AG04450 (cell line): Measurements from ENCODE around the gene RNF208. TPM values are rescaled to one million over a fixed set of nuclear protein-coding genes. Genes with fewer than 3 reads are reported as not detected.

ENCODE experiments used
- CTCF ChIA-PET: fragments of 300-600, 350-600 bp; formaldehyde crosslinking; extraction: SDS; loops from one replicate; lab custom pipeline; 2022; ENCODE audit warnings: antibody characterized with exemption, inconsistent platforms; lab: Charles Lee
- POLR2A ChIA-PET: fragments of 350-600 bp; formaldehyde crosslinking; extraction: SDS; loops from one replicate; lab custom pipeline; 2021; ENCODE audit warnings: antibody characterized with exemption, inconsistent platforms; lab: Yijun Ruan, JAX
- DNase-seq: peaks from one replicate; pipeline ENCODE4 v3.0.0-alpha.2; 2011; ENCODE audit warnings: low read depth, low spot score
- H3K27ac ChIP-seq: one replicate; pipeline ENCODE4 v1.5.1; 2012; ENCODE audit warnings: low read depth, low read length, control low read depth
- H3K27me3 ChIP-seq: one replicate; pipeline ENCODE4 v1.6.0; 2012; ENCODE audit warnings: low read length; ENCODE audit not compliant: control insufficient read depth, insufficient read depth
- H3K4me3 ChIP-seq: 2 replicates; pipeline ENCODE4 v1.5.1; 2011; ENCODE audit warnings: mild to moderate bottlenecking, low read depth, low read length, control low read depth
- H3K9me3 ChIP-seq: 2 replicates; pipeline ENCODE4 v1.5.1; 2012; ENCODE audit warnings: low read length; ENCODE audit not compliant: control insufficient read depth, insufficient read depth
- polyA plus RNA-seq: library from polyadenylated mRNA; depleted of rRNA; stranded (reverse); fragments of >200 nt; gene quantifications from 2 replicates; pipeline ENCODE4 v1.2.3, GENCODE V29; 2011
- TF ChIP-seq, protein P1 (sequence below): IDR thresholded peaks from 2 replicates; pipeline ENCODE4 v1.5.1; 2011; ENCODE audit warnings: low read depth, low read length, control low read depth, inconsistent platforms

RNF208 gene
- polyA plus RNA-seq, 1 experiment: 0.17 TPM

DNA sequence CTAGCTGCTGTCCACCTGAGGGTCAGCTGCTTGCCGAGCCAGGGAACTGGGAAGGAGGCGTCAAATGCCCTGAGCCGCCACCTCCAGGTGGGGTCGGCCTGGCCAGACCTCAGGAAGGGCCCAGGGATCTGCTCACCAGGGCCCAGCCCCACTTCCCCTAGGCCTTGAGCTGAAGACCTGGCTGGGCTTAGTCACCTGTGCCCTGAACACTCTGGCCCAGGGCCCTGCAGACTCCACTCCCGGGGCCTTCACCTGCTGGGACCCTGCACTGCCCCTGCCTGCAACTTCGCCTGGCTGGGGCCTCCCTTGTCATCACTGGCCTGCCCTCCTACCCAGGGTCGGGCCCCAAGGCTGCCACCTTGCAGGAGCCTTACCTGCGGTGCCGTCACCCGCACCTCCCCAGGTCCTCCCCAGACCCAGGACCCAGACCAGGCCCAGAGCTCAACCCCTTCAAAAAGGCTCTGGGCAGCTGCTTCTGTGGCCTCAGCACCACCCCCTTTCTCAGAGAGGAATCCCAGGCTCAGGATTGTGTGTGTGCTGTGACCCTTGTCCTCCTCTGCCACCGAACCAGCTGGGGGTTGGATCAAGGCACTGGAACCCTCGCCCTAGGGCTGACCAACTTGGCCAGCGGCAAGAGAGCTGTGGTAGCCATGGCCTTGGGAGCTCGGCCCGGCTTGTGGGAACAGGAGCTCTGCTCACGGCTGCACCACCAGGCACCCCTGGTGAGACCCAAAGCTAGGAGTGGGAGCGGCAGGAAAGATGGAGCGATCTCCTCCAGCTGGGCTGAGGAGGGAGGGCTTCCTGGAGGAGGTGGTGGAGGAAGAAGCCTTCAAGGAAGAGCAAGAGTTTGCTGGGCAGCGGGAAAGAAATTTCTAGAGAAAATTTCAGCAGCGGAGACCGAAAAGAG is 31.9 kb upstream of the RNF208 start:
- TF ChIP-seq, protein P1, sequence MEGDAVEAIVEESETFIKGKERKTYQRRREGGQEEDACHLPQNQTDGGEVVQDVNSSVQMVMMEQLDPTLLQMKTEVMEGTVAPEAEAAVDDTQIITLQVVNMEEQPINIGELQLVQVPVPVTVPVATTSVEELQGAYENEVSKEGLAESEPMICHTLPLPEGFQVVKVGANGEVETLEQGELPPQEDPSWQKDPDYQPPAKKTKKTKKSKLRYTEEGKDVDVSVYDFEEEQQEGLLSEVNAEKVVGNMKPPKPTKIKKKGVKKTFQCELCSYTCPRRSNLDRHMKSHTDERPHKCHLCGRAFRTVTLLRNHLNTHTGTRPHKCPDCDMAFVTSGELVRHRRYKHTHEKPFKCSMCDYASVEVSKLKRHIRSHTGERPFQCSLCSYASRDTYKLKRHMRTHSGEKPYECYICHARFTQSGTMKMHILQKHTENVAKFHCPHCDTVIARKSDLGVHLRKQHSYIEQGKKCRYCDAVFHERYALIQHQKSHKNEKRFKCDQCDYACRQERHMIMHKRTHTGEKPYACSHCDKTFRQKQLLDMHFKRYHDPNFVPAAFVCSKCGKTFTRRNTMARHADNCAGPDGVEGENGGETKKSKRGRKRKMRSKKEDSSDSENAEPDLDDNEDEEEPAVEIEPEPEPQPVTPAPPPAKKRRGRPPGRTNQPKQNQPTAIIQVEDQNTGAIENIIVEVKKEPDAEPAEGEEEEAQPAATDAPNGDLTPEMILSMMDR: no peak
- ChIA-PET POLR2A (interaction anchor here (0.6 to 8.8 kb wide), 6 partner anchors 8 to 427 kb away, joined by 3 to 146 read pairs (median 4); partner anchors contain the start of genes TOR4A and TUBB4B), CTCF (interaction anchor here (0.5 to 1.5 kb wide), 3 partner anchors 17 to 352 kb away, joined by 3 to 10 read pairs (median 4); partner anchors contain the start of gene EXD3)
- H3K9me3 ChIP-seq: no peaks in the 10 kb centered on the region; the same call in 1 of the 2 replicates
- H3K27me3 ChIP-seq: no peaks in the 10 kb centered on the region
- peak overlapping the region; percentile 79 for H3K4me3 ChIP-seq
- no peak for DNase-seq
- H3K27ac ChIP-seq: no peak overlapping the region

DNA sequence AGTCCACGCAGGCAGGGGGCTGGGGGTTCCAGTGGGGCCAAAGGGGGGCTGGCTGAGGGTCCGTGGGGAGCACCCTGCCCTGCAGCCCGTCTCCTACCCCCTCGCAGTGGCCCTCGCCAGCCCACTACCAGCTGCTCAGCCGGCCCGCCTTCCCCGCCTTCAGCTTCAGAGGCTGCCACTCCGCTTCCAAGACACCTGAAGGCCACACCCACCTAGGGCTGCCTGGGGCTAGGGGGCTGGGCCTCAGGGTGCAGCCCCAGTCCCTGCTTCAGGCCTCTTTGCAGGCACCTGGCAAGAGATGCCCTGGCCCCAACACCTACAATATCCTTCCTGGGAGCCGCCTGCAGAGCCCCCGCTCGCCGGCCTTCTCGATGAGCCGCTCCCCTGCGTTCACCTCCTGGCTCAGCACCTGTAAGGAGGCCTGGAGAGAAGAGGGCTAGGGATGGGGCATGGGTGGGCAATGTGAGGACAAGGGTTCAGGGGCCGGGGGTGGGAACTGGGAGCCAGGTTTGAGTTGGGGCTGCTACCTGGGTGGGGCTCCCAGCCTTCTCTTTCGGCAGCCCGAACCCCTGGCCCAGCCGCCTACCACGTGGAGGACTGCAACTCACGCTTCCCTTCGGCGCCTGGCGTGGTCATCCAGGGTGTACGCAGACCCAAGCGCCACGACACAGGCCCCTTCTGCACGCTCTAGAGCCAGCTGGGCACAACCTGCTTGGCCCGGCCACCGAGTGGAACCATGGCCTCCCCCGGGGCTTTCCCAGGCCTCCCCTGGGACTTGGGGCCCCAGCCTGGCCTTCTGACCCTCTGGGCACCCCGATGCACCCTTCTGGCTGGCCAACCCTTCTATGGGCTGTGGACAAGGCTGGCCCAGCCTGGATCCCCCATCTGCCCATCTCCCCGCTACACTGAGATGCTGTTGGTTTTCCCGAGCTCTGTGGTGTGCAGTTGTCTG is 30.8 kb upstream of the RNF208 start:
- TF ChIP-seq, protein P1: no peak
- ChIA-PET POLR2A (interaction anchor here (1.4 to 8.8 kb wide), 2 partner anchors 7 to 11 kb away, joined by 5 to 146 read pairs; partner anchors contain the start of gene TUBB4B), CTCF (interaction anchor here (0.6 to 1.4 kb wide), 2 partner anchors 16 to 76 kb away, joined by 3 to 4 read pairs; no protein-coding TSS in a partner anchor)
- no peak for DNase-seq
- Histone ChIP-seq H3K4me3 (no peak overlapping the region), H3K27ac (no peak overlapping the region), H3K27me3 (no peaks in the 10 kb centered on the region), H3K9me3 (no peaks in the 10 kb centered on the region; the same call in 1 of the 2 replicates)

DNA sequence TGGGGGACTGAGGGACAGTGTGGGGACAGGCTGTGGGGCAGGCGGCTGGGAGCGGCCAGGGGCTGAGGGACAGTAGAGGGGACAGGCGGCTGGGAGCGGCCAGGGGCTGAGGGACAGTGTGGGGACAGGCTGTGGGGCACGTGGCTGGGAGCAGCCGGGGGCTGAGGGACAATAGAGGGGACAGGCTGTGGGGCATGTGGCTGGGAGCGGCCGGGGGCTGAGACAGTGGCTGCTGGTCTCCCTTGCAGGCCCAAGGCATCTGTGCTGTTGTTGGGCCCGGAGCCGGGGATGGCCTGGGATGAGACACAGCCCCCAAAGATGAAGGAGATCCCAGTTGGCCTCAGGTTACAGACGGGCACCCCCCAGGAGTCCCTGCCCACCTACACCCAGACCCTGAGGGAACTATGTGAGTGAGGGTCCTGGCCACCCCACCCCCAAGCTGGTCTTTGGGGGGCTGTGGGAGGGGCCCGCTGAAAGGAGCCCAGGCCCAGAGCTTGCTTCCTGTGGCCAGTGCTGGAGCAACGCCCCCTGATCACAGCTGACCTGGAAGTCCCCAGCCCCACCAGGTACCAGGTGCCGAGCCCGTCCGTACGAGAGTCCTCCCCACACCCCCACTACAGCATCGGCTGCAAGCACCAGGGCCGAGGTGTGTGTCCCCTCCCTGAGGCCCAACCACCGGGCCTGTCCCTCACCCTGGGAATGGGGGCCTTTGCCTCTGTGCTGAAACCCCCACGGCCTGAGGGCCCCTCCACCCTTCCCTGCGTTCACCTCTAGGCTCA is 29.6 kb upstream of the RNF208 start:
- ChIA-PET POLR2A (interaction anchor here (8.8 kb wide), 1 partner anchor 10 kb away, joined by 146 read pairs; the partner anchor contains the start of gene TUBB4B), CTCF (interaction anchor here (1.4 kb wide), 1 partner anchor 15 kb away, joined by 4 read pairs; no protein-coding TSS in a partner anchor)
- no peak overlapping the region for H3K27ac ChIP-seq
- TF ChIP-seq, protein P1: no peak
- no peaks in the 10 kb centered on the region; the same call in 1 of the 2 replicates for H3K9me3 ChIP-seq
- no peak for DNase-seq
- H3K4me3 ChIP-seq: no peak overlapping the region
- H3K27me3 ChIP-seq: no peaks in the 10 kb centered on the region

DNA sequence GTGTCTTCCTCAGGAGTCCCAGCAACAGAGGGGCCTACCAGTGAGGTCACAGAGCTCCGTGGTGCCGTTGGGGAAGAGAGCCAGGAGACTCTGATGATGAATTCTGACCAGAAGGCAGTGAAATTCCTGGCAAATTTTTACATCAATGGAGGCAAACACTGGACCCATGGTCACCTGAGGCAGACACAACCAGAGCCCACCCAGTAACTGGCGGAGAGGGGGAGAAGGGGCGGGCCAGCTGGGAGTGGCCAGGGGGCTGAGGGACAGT is 29.1 kb upstream of the RNF208 start, which contains the start of gene STPG3:
TSS of gene STPG3 (plus strand) at position 93 of the 268 bp plus-strand sequence. CDS start at position 94, 1 bp downstream.
- TF ChIP-seq, protein P1: no peak
- Histone ChIP-seq H3K27me3 (no peaks in the 10 kb centered on the region), H3K27ac (no peak within 1 kb of the TSS), H3K9me3 (no peaks in the 10 kb centered on the region; the same call in 1 of the 2 replicates), H3K4me3 (no peak within 1 kb of the TSS)
- CTCF ChIA-PET: interaction anchor here (0.6 kb wide), 1 partner anchor 14 kb away, joined by 3 read pairs; no protein-coding TSS in a partner anchor
- DNase-seq: no peak
- POLR2A ChIA-PET: interaction anchor here (8.8 kb wide), 1 partner anchor 9 kb away, joined by 146 read pairs; the partner anchor contains the start of gene TUBB4B
